ENCODE measurements around the gene FSIP1. TPM values are rescaled to one million over a fixed set of nuclear protein-coding genes. Genes with fewer than 3 reads are reported as not detected.

Gene FSIP1
- total RNA-seq, 1 experiment from 2014 or later: 0.61 TPM

GRCh38 chr15:39589815-39590644 is 192.6 kb downstream of the FSIP1 start:
- ChIA-PET POLR2A (no interaction called here), CTCF (interaction anchor here (1.0 kb wide), 1 partner anchor 167 kb away, joined by 4 read pairs; no protein-coding TSS in a partner anchor)
- no peak for DNase-seq (ENCODE audit: low spot score)
- no peak for TF ChIP-seq GTF2I (CRISPR knock-in tag; conservative IDR thresholded peaks at IDR 0.05)
- no peak for TF ChIP-seq TP53 (CRISPR knock-in tag; IDR thresholded peaks at IDR 0.05)
- TF ChIP-seq ZNF219 (CRISPR knock-in tag; IDR thresholded peaks at IDR 0.05; ENCODE audit: borderline replicate concordance): no peak
- no peak for TF ChIP-seq PRDM15 (CRISPR knock-in tag; IDR thresholded peaks at IDR 0.05)
- TF ChIP-seq SMAD4 (CRISPR knock-in tag; IDR thresholded peaks at IDR 0.05): no peak
- no peak for TF ChIP-seq NR2C2 (CRISPR knock-in tag; IDR thresholded peaks at IDR 0.05)
- TF ChIP-seq TEAD4 (CRISPR knock-in tag; IDR thresholded peaks at IDR 0.05): no peak
- TF ChIP-seq GRHL2 (CRISPR knock-in tag; IDR thresholded peaks at IDR 0.05; ENCODE audit: insufficient replicate concordance, severe bottlenecking): no peak
- no peak for TF ChIP-seq CREM (CRISPR knock-in tag; IDR thresholded peaks at IDR 0.05)
- no peak for TF ChIP-seq AR (CRISPR knock-in tag; IDR thresholded peaks at IDR 0.05)
- no peak for TF ChIP-seq SOX15 (CRISPR knock-in tag; IDR thresholded peaks at IDR 0.05)
- Mint-ChIP-seq H3K36me3 (peaks cover 96% of the 10 kb centered on the region), H3K27me3 (ENCODE audit: low read depth) (no peaks in the 10 kb centered on the region), H3K4me3 (no peak overlapping the region), H3K27ac (no peak overlapping the region), H3K4me1 (no peaks in the 10 kb centered on the region), H3K9me3 (no peaks in the 10 kb centered on the region)
- ATAC-seq: no peak

GRCh38 chr15:39589193-39589814 is 193.3 kb downstream of the FSIP1 start:
- H3K4me1 Mint-ChIP-seq: no peaks in the 10 kb centered on the region
- POLR2A ChIA-PET: no interaction called here
- H3K27me3 Mint-ChIP-seq (ENCODE audit: low read depth): no peaks in the 10 kb centered on the region
- peaks cover 100% of the 10 kb centered on the region for H3K36me3 Mint-ChIP-seq
- no peak overlapping the region for H3K4me3 Mint-ChIP-seq
- no peak for DNase-seq (ENCODE audit: low spot score)
- CTCF ChIA-PET: no interaction called here
- H3K27ac Mint-ChIP-seq: no peak overlapping the region
- H3K9me3 Mint-ChIP-seq: no peaks in the 10 kb centered on the region
- ATAC-seq: no peak
- no peak for TF ChIP-seq ZSCAN18 (CRISPR knock-in tag; IDR thresholded peaks at IDR 0.05)
- TF ChIP-seq ZNF512 (CRISPR knock-in tag; IDR thresholded peaks at IDR 0.05; ENCODE audit: borderline replicate concordance): no peak
- TF ChIP-seq ZBTB43 (CRISPR knock-in tag; IDR thresholded peaks at IDR 0.05): no peak
- no peak for TF ChIP-seq NFYB (CRISPR knock-in tag; conservative IDR thresholded peaks at IDR 0.05; ENCODE audit: low read depth)
- TF ChIP-seq AFF4 (CRISPR knock-in tag; IDR thresholded peaks at IDR 0.05; ENCODE audit: borderline replicate concordance): no peak
- no peak for TF ChIP-seq MYBL2 (CRISPR knock-in tag; IDR thresholded peaks at IDR 0.05)
- TF ChIP-seq ESRRA (CRISPR knock-in tag; IDR thresholded peaks at IDR 0.05; ENCODE audit: borderline replicate concordance): no peak
